ENCODE data around the gene TNFRSF12A. TPM values are rescaled to one million over a fixed set of nuclear protein-coding genes. Genes with fewer than 3 reads are reported as not detected.
A peak's percentile ranks its signal among the peaks of the same experiment; 100 is the strongest.

Gene TNFRSF12A
- total RNA-seq, 6 experiments from 2014 or later, result 392 to 451 (median 429) TPM

DNA sequence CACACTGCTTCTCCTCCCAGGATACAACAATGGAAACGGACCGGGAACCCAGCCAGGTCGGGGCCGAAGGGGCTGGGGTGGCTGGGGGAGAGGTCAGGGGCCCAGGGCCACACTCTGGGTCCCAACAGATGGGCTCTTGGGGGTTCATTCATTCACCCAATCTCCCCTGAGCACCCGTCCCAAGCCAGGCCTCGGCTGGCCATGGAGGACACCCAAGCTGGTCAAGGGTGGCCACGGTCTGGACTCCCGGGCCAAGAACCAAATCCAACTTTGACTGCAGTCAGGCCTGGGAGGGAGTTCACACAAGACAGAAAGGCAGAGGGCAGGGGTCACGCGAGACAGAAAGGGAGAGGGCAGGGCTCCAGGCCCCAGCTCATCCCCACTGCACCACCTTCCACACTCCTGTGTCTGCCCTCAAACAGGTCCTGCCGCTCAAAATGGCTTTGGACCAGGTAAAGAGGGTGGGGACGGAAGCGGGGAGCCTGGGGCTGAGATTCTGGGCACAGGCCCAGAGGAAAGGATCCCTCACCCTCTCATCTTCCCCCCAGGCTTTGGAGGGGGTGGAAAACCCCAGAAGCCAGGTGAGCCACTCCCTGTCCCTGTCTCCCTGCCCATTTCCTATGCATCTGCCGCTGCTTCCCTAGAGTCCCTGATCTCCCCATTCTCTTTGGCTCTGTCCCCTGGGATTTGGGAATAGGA is 27.6 kb upstream of the TNFRSF12A start:
- no peak overlapping the region for H3K4me3 Mint-ChIP-seq
- TF ChIP-seq CTCF (IDR thresholded peaks at IDR 0.05), result no peak
- no peak for DNase-seq
- no peaks in the 10 kb centered on the region for H3K36me3 Mint-ChIP-seq (ENCODE audit: low read depth)
- no peaks in the 10 kb centered on the region for H3K9me3 Mint-ChIP-seq
- H3K4me1 Mint-ChIP-seq (ENCODE audit: low read depth), result no peaks in the 10 kb centered on the region
- H3K27ac Mint-ChIP-seq, result no peak overlapping the region
- peaks cover 22% of the 10 kb centered on the region for H3K27me3 Mint-ChIP-seq (ENCODE audit: insufficient read depth)

DNA sequence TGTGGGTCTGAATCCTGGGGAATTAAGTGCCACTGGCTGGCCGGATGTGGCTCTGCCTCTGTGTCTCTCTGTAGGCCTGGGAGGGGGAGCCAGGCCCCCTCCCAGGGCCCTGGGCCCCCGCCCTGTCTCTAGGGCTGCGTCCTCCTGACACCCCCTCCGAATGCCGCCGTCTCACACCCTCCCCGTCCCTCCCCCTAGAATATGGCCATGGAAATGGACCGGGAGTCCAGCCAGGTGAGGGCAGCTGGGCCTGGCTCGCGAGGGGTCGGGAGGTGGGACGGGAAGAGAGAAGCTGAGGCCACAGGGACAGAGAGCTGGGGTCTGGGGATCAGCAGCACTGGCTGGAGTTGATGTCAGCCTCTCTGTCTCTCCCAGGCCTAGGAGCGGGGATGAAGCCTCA is 23.9 kb upstream of the TNFRSF12A start:
- Mint-ChIP-seq H3K4me3 (no peak overlapping the region), H3K27me3 (ENCODE audit: insufficient read depth) (peaks cover 18% of the 10 kb centered on the region), H3K36me3 (ENCODE audit: low read depth) (no peaks in the 10 kb centered on the region), H3K27ac (no peak overlapping the region), H3K9me3 (no peaks in the 10 kb centered on the region), H3K4me1 (ENCODE audit: low read depth) (no peaks in the 10 kb centered on the region)
- DNase-seq, result no peak
- TF ChIP-seq CTCF (IDR thresholded peaks at IDR 0.05), result no peak

DNA sequence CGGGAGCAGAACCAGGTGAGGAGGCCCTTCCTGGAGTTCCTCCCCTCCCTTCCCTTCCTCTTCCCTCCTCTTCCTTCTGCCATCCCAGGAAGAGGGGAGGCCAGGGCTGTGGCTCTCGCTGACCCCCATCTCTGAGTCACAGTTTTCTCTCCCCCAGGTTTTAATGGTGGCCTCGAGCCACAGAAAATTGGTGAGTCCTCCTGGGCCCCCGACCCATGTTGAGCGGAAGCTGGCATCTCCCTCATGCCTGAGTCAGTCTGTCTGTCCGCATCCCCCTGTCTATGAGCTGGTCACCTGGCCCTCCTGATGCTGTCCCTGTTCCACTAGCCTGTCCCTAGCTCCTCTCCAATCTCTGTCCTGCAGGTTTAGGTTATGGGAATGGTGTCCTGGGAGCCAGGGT is 20.2 kb upstream of the TNFRSF12A start:
- no peaks in the 10 kb centered on the region for H3K36me3 Mint-ChIP-seq (ENCODE audit: low read depth)
- DNase-seq, result no peak
- H3K27ac Mint-ChIP-seq, result no peak overlapping the region
- no peaks in the 10 kb centered on the region for H3K9me3 Mint-ChIP-seq
- no peak for TF ChIP-seq CTCF (IDR thresholded peaks at IDR 0.05)
- no peaks in the 10 kb centered on the region for H3K4me1 Mint-ChIP-seq (ENCODE audit: low read depth)
- H3K27me3 Mint-ChIP-seq (ENCODE audit: insufficient read depth), result peaks cover 14% of the 10 kb centered on the region
- no peak overlapping the region for H3K4me3 Mint-ChIP-seq

DNA sequence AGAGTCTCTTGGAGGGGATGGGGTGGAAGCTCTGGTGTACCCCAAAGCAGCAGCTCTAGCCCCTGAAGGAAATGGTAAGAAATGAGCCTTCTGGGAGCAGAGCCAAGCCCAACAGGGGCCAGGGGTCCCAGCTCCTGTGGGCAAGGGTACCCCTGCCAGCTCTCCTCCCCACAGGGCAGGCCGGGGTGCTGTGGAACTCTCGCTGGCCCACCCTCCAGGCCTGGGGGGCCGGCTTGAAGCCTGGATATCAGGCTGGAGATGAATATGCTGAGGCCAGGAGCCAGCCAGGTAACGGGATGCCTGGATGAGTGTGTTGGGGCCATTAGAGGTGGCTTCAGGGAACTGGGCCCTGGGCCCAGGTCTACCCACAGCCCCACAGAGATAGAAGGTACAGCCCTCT is 19.6 kb upstream of the TNFRSF12A start:
- H3K27ac Mint-ChIP-seq, result no peak overlapping the region
- no peak overlapping the region for H3K4me3 Mint-ChIP-seq
- peaks cover 12% of the 10 kb centered on the region for H3K27me3 Mint-ChIP-seq (ENCODE audit: insufficient read depth)
- H3K9me3 Mint-ChIP-seq, result no peaks in the 10 kb centered on the region
- no peak for DNase-seq
- TF ChIP-seq CTCF (IDR thresholded peaks at IDR 0.05), result no peak
- H3K4me1 Mint-ChIP-seq (ENCODE audit: low read depth), result no peaks in the 10 kb centered on the region
- no peaks in the 10 kb centered on the region for H3K36me3 Mint-ChIP-seq (ENCODE audit: low read depth)

GRCh38 chr16:3001316-3001715 is 18.9 kb upstream of the TNFRSF12A start:
- DNase-seq, result no peak
- H3K27ac Mint-ChIP-seq, result no peak overlapping the region
- peaks cover 12% of the 10 kb centered on the region for H3K27me3 Mint-ChIP-seq (ENCODE audit: insufficient read depth)
- H3K9me3 Mint-ChIP-seq, result no peaks in the 10 kb centered on the region
- H3K36me3 Mint-ChIP-seq (ENCODE audit: low read depth), result no peaks in the 10 kb centered on the region
- no peaks in the 10 kb centered on the region for H3K4me1 Mint-ChIP-seq (ENCODE audit: low read depth)
- no peak overlapping the region for H3K4me3 Mint-ChIP-seq
- TF ChIP-seq CTCF (IDR thresholded peaks at IDR 0.05), result 0 out of 2 replicates have a peak, but pooled peaks have one; percentile 8

All from HFFc6 (cell line).